Astrocyte of the cerebellum (primary cell): ENCODE measurements around the gene ZMIZ1.
A peak's percentile ranks its signal among the peaks of the same experiment; 100 is the strongest.

Experiments
- DNase-seq: peaks from one replicate; pipeline ENCODE4 v3.0.0-alpha.2; 2011; ENCODE audit warnings: low read depth
- H3K4me3 ChIP-seq: 2 replicates; pipeline ENCODE4 v1.5.1; 2011; ENCODE audit warnings: mild to moderate bottlenecking, low read depth, low read length, moderate library complexity
- CTCF ChIP-seq: IDR thresholded peaks from 2 replicates; pipeline ENCODE4 v1.5.1; 2012; ENCODE audit warnings: low read length, low read depth, moderate library complexity, mild to moderate bottlenecking; ENCODE audit errors: missing control alignments
- in situ Hi-C: cut with HindIII; loops from 2 replicates; pipeline ENCODE4 v1.10.0; 2017; ENCODE audit warnings: low sequenced_read_pairs

The ZMIZ1 gene

DNA sequence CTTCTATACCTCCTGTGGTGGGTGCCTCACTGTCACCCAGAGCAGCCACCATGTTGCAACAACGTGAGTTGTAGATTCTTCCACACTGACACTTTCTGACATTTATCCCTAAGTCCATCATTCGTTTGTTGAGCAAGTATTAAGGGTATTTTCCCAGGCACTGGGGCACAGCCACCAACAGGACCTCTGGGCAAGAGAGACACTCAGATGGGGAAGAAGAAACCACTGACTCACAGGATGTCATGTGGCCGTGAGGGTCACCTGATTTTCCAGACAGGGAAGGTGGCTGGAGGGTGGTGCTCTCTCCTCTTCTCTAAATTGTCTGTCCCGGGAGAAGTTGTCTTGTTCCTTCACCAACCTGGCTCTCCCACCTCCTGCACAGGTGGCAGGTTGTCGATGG lies 226.8 kb downstream of the ZMIZ1 start:
- in situ Hi-C loops, result no loop called here
- no peak overlapping the region for H3K4me3 ChIP-seq
- TF ChIP-seq CTCF, result no peak
- no peak for DNase-seq

DNA sequence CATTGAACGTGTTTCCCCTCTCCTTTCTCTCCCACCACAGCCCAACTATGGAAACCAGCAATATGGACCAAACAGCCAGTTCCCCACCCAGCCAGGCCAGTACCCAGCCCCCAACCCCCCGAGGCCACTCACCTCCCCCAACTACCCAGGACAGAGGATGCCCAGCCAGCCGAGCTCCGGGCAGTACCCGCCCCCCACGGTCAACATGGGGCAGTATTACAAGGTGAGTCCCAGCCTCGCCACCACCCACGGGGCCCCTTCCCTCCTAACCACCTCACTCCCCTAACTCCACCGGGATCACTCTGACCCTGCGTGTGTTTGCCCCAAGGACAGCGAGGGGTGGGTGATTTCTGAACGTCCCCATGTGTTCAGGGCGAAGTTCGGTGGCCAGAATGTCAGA lies 227.7 kb downstream of the ZMIZ1 start:
- no peak overlapping the region for H3K4me3 ChIP-seq
- in situ Hi-C loops, result no loop called here
- TF ChIP-seq CTCF, result no peak
- DNase-seq, result no peak

DNA sequence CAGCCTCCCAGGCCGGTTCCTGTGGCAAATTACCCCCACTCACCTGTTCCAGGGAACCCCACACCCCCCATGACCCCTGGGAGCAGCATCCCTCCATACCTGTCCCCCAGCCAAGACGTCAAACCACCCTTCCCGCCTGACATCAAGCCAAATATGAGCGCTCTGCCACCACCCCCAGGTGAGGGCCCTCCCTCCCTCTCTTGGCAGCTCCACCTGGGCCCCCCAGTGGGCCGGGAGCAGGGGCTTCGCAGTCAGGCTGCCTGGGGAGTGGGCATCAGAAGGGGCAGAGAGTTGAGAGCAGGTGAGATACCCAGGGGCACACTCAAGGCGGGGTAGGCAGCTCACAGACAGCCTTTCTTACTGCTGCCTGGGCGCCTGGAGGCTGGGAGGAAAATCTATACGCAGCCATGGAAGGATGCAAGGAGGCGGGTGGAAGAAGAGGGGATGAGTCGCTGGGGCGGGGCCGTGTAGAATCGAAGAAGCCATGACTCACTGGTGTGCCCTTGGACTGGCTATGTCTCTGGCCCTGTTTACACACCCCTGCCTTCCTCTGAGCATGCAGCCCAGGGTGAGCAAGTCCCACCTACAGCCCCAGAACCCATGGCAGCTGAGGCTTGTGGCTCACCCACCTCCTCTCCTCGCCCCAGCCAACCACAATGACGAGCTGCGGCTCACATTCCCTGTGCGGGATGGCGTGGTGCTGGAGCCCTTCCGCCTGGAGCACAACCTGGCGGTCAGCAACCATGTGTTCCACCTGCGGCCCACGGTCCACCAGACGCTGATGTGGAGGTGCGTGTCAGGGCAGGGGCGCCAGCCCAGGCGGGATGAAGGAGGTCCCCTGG lies 229.9 kb downstream of the ZMIZ1 start:
- no peak overlapping the region for H3K4me3 ChIP-seq
- peak; percentile 88 for DNase-seq
- TF ChIP-seq CTCF, result no peak
- in situ Hi-C loops, result no loop called here

GRCh38 chr10:79299397-79300241 lies 230.9 kb downstream of the ZMIZ1 start:
- TF ChIP-seq CTCF, result no peak
- no peak for DNase-seq
- no peak overlapping the region for H3K4me3 ChIP-seq
- in situ Hi-C loops, result no loop called here

DNA sequence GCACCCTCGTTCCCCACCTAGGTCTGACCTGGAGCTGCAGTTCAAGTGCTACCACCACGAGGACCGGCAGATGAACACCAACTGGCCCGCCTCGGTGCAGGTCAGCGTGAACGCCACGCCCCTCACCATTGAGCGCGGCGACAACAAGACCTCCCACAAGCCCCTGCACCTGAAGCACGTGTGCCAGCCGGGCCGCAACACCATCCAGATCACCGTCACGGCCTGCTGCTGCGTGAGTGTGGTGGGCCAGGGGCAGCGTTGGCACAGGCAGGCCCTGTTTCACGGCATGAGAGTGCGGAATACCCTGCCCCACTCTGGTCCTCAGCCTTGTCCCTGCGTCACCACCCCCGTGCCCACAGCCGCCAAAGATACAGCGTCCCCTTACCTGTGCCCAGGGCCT lies 231.9 kb downstream of the ZMIZ1 start:
- in situ Hi-C loops, result no loop called here
- DNase-seq, result no peak
- H3K4me3 ChIP-seq, result no peak overlapping the region
- TF ChIP-seq CTCF, result no peak

GRCh38 chr10:79301754-79302530 lies 233.2 kb downstream of the ZMIZ1 start:
- H3K4me3 ChIP-seq, result no peak overlapping the region
- in situ Hi-C loops, result no loop called here
- no peak for DNase-seq
- TF ChIP-seq CTCF, result no peak
